Measurements from ENCODE around the gene ASTL. TPM values are rescaled to one million over a fixed set of nuclear protein-coding genes. Genes with fewer than 3 reads are reported as not detected.
A peak's percentile ranks its signal among the peaks of the same experiment; 100 is the strongest.

The ASTL gene
- total RNA-seq, 1 donor from 2014 or later: not detected

GRCh38 chr2:96106991-96107707 lies 31.2 kb downstream of the ASTL start:
- DNase-seq (ENCODE audit: low spot score): no peak
- H3K27ac ChIP-seq: no peak overlapping the region
- peaks cover 28% of the 10 kb centered on the region for H3K4me1 Mint-ChIP-seq

GRCh38 chr2:96105994-96106715 lies 32.1 kb downstream of the ASTL start:
- H4K20me1 ChIP-seq (ENCODE audit: low read depth): no peaks in the 10 kb centered on the region
- DNase-seq (ENCODE audit: low spot score): no peak
- peaks cover 8% of the 10 kb centered on the region for H3F3A ChIP-seq (ENCODE audit: low read depth)
- no peaks in the 10 kb centered on the region for H3K9me3 ChIP-seq (ENCODE audit: low read depth)
- no peaks in the 10 kb centered on the region for H3K79me2 ChIP-seq (ENCODE audit: low read depth)
- no peaks in the 10 kb centered on the region for H3K27me3 ChIP-seq
- peaks cover 23% of the 10 kb centered on the region for H3K4me1 ChIP-seq
- H3K9me3 Mint-ChIP-seq: peaks cover 12% of the 10 kb centered on the region
- no peak overlapping the region for H2AFZ ChIP-seq (replicated peaks)
- H3K27me3 Mint-ChIP-seq (ENCODE audit: insufficient read depth, low read depth): peaks cover 7% of the 10 kb centered on the region
- H3K9ac ChIP-seq: no peak overlapping the region
- peaks cover 28% of the 10 kb centered on the region for H3K4me1 Mint-ChIP-seq
- H3K4me3 ChIP-seq: no peak overlapping the region
- no peak overlapping the region for H3K27ac Mint-ChIP-seq
- TF ChIP-seq EZH2 (IDR thresholded peaks at IDR 0.05) (no peak), CTCF (IDR thresholded peaks at IDR 0.05) (no peak), EZH2phosphoT487 (IDR thresholded peaks at IDR 0.05) (no peak)
- no peak overlapping the region for H3K27ac ChIP-seq
- no peaks in the 10 kb centered on the region for H3K36me3 ChIP-seq
- no peak overlapping the region for H3K4me3 Mint-ChIP-seq
- H3K4me2 ChIP-seq: no peak overlapping the region
- H3K36me3 Mint-ChIP-seq: no peaks in the 10 kb centered on the region

More at GRCh38 chr2:96106991-96107707, 31.2 kb downstream of the ASTL start:
- H3K27me3 Mint-ChIP-seq (ENCODE audit: insufficient read depth, low read depth): peaks cover 7% of the 10 kb centered on the region
- Histone ChIP-seq H3K9me3 (ENCODE audit: low read depth) (no peaks in the 10 kb centered on the region), H3K27me3 (no peaks in the 10 kb centered on the region), H3K79me2 (ENCODE audit: low read depth) (no peaks in the 10 kb centered on the region), H3K36me3 (no peaks in the 10 kb centered on the region), H4K20me1 (ENCODE audit: low read depth) (no peaks in the 10 kb centered on the region), H2AFZ (replicated peaks) (no peak overlapping the region), H3K4me3 (no peak overlapping the region), H3K4me2 (no peak overlapping the region), H3K4me1 (peaks cover 23% of the 10 kb centered on the region), H3K9ac (no peak overlapping the region), H3F3A (ENCODE audit: low read depth) (peaks cover 8% of the 10 kb centered on the region)
- no peak overlapping the region for H3K4me3 Mint-ChIP-seq
- no peak for TF ChIP-seq EZH2phosphoT487 (IDR thresholded peaks at IDR 0.05)
- TF ChIP-seq CTCF (IDR thresholded peaks at IDR 0.05): no peak
- no peak for TF ChIP-seq EZH2 (IDR thresholded peaks at IDR 0.05)
- no peak overlapping the region for H3K27ac Mint-ChIP-seq
- H3K9me3 Mint-ChIP-seq: peaks cover 12% of the 10 kb centered on the region
- H3K36me3 Mint-ChIP-seq: no peaks in the 10 kb centered on the region

GRCh38 chr2:96105152-96105915 lies 33.0 kb downstream of the ASTL start:
- Mint-ChIP-seq H3K4me3 (peak overlapping the region; percentile 28), H3K36me3 (no peaks in the 10 kb centered on the region), H3K9me3 (peaks cover 12% of the 10 kb centered on the region), H3K27ac (peak overlapping the region; percentile 17), H3K4me1 (peaks cover 28% of the 10 kb centered on the region), H3K27me3 (ENCODE audit: insufficient read depth, low read depth) (peaks cover 9% of the 10 kb centered on the region)
- Histone ChIP-seq H3K9me3 (ENCODE audit: low read depth) (no peaks in the 10 kb centered on the region), H3K27ac (no peak overlapping the region), H3K36me3 (no peaks in the 10 kb centered on the region), H3K4me2 (no peak overlapping the region), H3K4me3 (no peak overlapping the region), H4K20me1 (ENCODE audit: low read depth) (no peaks in the 10 kb centered on the region), H3K79me2 (ENCODE audit: low read depth) (no peaks in the 10 kb centered on the region), H2AFZ (replicated peaks) (no peak overlapping the region), H3K9ac (no peak overlapping the region), H3K4me1 (peaks cover 23% of the 10 kb centered on the region), H3F3A (ENCODE audit: low read depth) (peaks cover 8% of the 10 kb centered on the region), H3K27me3 (no peaks in the 10 kb centered on the region)
- DNase-seq (ENCODE audit: low spot score): no peak
- TF ChIP-seq CTCF (IDR thresholded peaks at IDR 0.05) (no peak), EZH2phosphoT487 (IDR thresholded peaks at IDR 0.05) (no peak), EZH2 (IDR thresholded peaks at IDR 0.05) (no peak)

All from neural progenitor cell (in vitro differentiated cells).